HG03558 (cell line): ENCODE measurements around the gene KCNQ5.

Experiments
- ATAC-seq: cut with Tn5 transposase; IDR thresholded peaks from one replicate; pipeline ENCODE4 v1.9.1; 2021; ENCODE audit warnings: moderate number of reproducible peaks; ENCODE audit not compliant: unreplicated experiment; ENCODE audit errors: extremely low read depth

KCNQ5 gene

GRCh38 chr6:73030257-73030656, 408.4 kb downstream of the KCNQ5 start:
- peak; percentile 62 for ATAC-seq

GRCh38 chr6:73030791-73031782, 409.2 kb downstream of the KCNQ5 start:
- no peak for ATAC-seq

GRCh38 chr6:73032586-73032985, 410.7 kb downstream of the KCNQ5 start:
- no peak for ATAC-seq

- no peak for ATAC-seq
Observed at GRCh38 chr6:73036689-73037088, 414.8 kb downstream of the KCNQ5 start.

- no peak for ATAC-seq
Observed at GRCh38 chr6:73041051-73041450, 419.2 kb downstream of the KCNQ5 start.

GRCh38 chr6:73042892-73043291, 421.0 kb downstream of the KCNQ5 start:
- ATAC-seq: no peak

- ATAC-seq: no peak
Observed at GRCh38 chr6:73043446-73043845, 421.6 kb downstream of the KCNQ5 start.

- ATAC-seq: no peak
Observed at GRCh38 chr6:73045609-73046008, 423.7 kb downstream of the KCNQ5 start.

GRCh38 chr6:73047801-73048200, 425.9 kb downstream of the KCNQ5 start:
- ATAC-seq: no peak

- no peak for ATAC-seq
Observed at GRCh38 chr6:73049971-73050594, 428.2 kb downstream of the KCNQ5 start.

GRCh38 chr6:73050706-73051105, 428.8 kb downstream of the KCNQ5 start:
- ATAC-seq: no peak

- no peak for ATAC-seq
Observed at GRCh38 chr6:73051147-73051546, 429.3 kb downstream of the KCNQ5 start.

GRCh38 chr6:73054958-73055357, 433.1 kb downstream of the KCNQ5 start:
- no peak for ATAC-seq

- ATAC-seq: no peak
Observed at GRCh38 chr6:73058736-73059135, 436.9 kb downstream of the KCNQ5 start.

GRCh38 chr6:73062130-73062529, 440.3 kb downstream of the KCNQ5 start:
- no peak for ATAC-seq

GRCh38 chr6:73062837-73063236, 441.0 kb downstream of the KCNQ5 start:
- ATAC-seq: no peak

- ATAC-seq: no peak
Observed at GRCh38 chr6:73064266-73064665, 442.4 kb downstream of the KCNQ5 start.

GRCh38 chr6:73073238-73073637, 451.4 kb downstream of the KCNQ5 start:
- no peak for ATAC-seq

- ATAC-seq: no peak
Observed at GRCh38 chr6:73074175-73074574, 452.3 kb downstream of the KCNQ5 start.

- ATAC-seq: no peak
Observed at GRCh38 chr6:73076211-73076954, 454.5 kb downstream of the KCNQ5 start.

- no peak for ATAC-seq
Observed at GRCh38 chr6:73078333-73078862, 456.5 kb downstream of the KCNQ5 start.
